Measurements from ENCODE around the gene RRP9.
"Not testable (repeated sequence)": the region's sequence is repeated elsewhere in the genome, so short reads cannot be mapped to it uniquely, and the experiment has no call there.

The RRP9 gene, protein sequence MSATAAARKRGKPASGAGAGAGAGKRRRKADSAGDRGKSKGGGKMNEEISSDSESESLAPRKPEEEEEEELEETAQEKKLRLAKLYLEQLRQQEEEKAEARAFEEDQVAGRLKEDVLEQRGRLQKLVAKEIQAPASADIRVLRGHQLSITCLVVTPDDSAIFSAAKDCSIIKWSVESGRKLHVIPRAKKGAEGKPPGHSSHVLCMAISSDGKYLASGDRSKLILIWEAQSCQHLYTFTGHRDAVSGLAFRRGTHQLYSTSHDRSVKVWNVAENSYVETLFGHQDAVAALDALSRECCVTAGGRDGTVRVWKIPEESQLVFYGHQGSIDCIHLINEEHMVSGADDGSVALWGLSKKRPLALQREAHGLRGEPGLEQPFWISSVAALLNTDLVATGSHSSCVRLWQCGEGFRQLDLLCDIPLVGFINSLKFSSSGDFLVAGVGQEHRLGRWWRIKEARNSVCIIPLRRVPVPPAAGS

DNA sequence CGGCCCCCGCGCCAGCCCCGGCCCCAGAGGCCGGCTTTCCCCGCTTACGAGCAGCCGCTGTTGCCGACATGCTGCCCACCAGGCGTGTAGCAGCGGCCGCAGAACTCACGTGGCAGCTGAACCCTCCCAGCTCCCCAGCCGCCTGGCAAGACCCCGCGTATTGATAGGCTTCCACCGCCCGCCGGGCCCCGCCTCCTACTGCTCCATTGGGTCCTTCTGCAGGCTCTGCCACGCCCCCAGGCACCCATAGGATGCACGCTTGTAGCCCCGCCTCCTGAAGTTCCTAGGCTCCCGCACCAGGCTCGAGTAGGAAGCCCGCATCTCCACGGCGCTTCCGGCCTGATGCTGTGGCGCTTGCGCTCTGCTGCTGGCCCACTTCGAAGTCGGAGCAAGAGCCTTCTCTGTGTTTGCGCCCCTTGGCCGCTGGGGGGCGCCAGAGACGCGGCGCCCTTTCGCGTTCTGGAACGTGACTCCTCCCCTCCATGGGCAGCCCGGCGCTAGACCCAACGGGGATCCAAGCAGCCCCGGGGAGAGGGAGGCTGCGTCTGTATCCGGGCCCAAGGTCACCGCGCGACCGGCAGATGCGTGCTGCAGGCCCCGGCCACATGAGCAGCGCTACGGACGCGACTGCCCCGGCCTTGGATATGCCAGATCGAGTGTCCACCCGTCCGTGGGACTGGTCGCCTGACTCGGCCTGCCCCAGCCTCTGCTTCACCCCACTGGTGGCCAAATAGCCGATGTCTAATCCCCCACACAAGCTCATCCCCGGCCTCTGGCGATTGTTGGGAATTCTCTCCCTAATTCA is at the start of gene RRP9, which contains the start of gene PARP3:
Gene RRP9 (minus strand): TSS at position 107 of the 805 bp plus-strand sequence. CDS start 37 bp downstream, at position 70.
Gene PARP3 (plus strand): TSS at position 566 of the 805 bp plus-strand sequence. CDS start 993 bp downstream, outside the sequence.
- DNase-seq: peak; percentile 100

DNA sequence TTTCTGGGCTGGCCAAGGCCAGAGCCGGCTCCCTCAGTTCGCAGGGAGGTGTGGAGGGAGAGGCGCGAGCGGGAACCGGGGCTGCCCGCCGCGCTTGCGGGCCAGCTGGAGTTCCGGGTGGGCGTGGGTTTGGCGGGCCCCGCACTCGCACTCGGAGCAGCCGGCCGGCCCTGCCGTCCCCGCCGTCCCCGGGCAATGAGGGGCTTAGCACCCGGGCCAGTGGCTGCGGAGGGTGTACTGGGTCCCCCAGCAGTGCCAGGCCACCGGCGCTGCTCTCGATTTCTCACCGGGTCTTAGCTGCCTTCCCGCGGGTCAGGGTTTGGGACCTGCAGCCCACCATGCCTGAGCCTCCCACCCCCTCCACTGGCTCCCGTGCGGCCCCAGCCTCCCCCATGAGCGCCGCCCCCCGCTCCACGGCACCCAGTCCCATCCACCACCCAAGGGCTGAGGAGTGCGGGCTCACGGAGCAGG is 48.8 kb upstream of the RRP9 start:
- not testable (repeated sequence) for DNase-seq

GRCh38 chr3:51988286-51989146 is 46.8 kb upstream of the RRP9 start:
- DNase-seq: no peak

- DNase-seq: no peak
Measured at GRCh38 chr3:51987568-51987967, 45.9 kb upstream of the RRP9 start.

DNA sequence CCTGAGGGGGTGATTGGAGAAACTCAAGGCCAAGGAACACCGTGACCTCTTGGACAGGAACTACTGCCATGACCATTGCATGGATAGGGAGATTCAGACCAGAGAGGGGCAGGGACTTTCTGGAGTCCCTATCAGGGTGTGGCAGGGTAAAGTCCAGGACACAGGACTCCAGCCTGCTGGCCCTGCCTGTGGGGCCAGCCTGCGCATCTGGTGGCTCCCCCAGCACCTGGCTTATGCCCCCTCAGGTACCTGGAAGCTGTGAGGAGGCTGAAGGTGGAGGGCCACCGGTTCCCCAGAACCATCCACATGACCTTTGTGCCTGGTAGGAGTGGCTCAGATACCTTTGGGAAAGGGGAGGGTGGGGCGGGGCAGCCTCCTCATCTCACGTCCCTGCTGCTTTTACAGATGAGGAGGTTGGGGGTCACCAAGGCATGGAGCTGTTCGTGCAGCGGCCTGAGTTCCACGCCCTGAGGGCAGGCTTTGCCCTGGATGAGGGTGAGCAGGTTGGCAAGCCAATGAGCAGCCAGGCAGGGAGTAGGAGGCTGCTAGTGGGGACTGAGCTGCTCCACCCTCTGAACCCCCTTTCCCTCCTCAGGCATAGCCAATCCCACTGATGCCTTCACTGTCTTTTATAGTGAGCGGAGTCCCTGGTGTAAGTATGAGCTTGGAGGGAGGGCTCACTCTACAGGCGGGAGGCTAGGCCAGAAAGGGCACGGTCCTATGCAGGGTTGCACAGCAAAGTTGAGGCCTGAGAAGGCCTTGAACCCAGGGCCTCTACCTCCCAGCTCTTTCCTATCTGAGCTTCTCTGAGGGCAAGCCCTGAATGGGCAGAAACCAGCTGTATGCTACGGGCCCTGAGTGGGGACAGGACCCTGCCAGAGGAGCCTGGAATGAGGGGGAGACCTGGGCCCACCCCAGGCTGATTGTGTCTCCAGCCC is 44.6 kb upstream of the RRP9 start:
- no peak for DNase-seq

DNA sequence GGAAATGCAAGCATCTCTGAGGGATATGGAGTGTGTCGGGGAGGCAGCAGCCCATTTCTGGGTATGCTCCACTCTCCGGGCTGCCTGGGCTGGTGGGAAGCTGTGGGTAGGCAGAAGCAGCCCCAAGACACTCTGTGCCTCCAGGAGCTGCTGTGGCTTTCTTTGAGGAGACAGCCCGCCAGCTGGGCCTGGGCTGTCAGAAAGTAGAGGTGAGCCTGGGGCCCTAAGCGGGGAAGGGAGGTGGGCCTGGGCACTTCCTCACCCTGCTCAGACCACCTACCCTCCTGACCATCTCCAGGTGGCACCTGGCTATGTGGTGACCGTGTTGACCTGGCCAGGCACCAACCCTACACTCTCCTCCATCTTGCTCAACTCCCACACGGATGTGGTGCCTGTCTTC is 43.4 kb upstream of the RRP9 start:
- no peak for DNase-seq

DNA sequence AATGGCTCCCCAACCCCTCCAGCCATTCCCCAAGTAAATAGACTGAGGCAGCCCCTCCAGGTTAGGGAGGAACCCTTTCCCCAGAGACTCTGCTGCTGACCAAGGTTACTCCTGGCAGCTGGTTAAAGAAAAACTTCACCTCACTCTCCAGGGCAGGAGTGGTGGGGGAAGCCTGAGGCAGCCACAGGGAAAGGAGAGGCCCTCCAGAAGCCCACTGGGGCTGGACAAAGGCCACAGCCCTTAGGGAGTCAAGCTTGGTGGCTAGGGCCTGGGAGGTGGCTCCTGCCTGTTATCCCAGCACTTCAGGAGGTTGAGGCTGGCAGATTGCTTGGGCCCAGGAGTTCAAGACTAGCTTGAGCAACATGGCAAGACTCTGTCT is 42.6 kb upstream of the RRP9 start:
- no peak for DNase-seq

- no peak for DNase-seq
Measured at GRCh38 chr3:51983578-51984268, 42.0 kb upstream of the RRP9 start.

- DNase-seq: peak; percentile 86
Measured at GRCh38 chr3:51982838-51983577, 41.3 kb upstream of the RRP9 start, which contains the start of gene ACY1. Gene ACY1, plus strand, starts transcription at chr3:51983535. Its CDS starts 530 bp downstream, at chr3:51984065.

- peak; percentile 46 for DNase-seq
Measured at GRCh38 chr3:51982352-51982837, 40.7 kb upstream of the RRP9 start.

DNA sequence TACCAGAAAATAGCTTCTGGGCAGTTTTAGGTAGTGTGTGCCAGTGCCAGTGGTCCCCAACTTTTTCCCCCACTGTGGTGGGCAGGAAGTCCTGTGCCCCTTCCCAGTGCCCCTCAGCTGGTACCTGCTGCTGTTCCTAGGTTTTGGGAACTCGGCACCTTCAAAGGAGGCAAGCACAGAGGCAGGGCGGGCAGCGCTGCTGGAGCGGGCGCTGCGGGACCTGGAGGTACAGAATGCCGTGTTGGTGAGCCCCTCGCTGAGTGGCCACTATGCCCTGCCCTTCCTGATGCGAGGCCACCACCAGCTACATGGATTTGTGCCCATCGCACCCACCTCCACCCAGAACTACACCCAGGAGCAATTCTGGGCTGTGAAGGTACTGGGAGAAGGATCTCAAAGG is 38.5 kb upstream of the RRP9 start:
- no peak for DNase-seq

DNA sequence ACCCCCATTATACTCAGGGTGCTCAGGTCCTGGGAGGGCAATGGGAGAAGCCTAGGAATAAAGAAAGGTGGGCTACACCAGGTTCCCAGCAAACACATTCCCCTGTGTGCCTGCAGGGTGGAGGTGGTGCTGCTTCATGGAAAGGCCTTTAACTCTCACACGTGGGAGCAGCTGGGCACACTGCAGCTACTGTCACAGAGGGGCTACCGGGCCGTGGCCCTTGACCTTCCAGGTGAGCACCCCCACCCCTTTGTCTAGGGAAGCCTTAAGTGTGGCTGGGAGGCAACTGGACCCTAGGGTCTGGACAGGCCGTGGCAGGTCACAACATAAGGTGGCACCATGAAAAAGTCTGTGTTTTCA is 36.4 kb upstream of the RRP9 start:
- DNase-seq: no peak

DNA sequence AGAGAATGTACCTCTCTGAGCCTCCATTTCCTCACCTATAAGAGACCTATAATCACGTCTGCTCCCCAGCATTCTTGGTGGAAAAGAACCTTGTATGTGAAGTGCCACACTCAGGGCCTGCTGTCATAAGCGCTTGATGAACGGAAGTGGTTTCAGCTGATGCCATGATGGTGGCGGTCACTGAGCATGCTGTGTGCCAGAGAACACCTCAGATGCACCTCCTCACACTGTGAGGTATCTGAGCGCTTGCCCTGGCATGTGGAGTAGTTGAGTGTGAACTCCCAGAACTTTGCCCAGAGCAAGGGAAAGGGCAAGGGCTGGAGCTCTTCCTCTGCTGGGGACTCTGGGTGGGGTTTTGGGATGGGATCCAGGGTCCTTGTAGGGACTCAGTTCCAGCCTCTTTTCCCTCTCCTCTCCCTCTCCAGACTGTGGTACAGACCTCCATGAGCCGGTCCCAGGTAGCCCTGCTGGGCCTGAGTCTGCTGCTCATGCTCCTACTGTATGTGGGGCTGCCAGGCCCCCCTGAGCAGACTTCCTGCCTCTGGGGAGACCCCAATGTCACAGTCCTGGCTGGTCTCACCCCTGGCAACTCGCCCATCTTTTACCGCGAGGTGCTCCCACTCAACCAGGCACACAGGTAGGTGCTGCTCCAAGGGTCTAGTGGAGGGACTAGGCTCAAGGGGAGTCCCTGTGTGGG is 35.9 kb upstream of the RRP9 start:
- no peak for DNase-seq

DNA sequence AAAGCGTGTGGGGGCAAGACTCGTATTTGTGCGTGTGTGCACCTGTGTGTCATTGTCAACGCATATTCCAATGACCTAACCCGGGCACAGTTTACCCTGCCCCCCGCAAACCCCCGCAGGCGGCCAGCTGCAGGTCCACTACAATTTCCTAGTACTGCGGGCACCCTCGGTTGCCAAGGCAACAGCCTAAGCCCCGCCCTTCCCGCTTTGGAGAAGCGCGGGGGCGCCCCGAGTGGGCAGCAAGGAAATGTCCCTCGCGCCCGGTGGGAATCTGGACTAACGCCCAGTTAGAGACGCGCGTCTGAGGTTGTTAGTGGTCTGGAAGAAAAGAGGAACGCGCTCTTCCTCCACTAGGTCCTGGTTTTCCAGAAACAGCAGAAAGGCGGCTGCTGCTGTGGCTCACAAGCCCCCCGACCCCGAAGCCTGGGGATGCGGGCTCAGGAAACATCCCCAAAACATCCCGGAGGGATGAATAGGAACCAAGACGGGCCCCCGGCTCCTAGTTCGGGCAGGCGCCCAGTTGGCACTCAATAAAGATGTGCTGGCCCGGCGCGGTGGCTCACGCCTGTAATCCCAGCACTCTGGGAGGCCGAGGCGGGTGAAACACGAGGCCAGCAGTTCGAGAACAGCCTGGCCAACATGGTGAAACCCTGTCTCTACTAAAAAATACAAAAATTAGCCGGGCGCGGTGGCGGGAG is 34.3 kb upstream of the RRP9 start:
- no peak for DNase-seq

- DNase-seq: peak; percentile 69
Measured at GRCh38 chr3:51974963-51975851, 33.5 kb upstream of the RRP9 start, which contains the start of gene ABHD14A. Gene ABHD14A, plus strand, starts transcription at chr3:51975064. Its CDS starts 72 bp downstream, at chr3:51975136.

DNA sequence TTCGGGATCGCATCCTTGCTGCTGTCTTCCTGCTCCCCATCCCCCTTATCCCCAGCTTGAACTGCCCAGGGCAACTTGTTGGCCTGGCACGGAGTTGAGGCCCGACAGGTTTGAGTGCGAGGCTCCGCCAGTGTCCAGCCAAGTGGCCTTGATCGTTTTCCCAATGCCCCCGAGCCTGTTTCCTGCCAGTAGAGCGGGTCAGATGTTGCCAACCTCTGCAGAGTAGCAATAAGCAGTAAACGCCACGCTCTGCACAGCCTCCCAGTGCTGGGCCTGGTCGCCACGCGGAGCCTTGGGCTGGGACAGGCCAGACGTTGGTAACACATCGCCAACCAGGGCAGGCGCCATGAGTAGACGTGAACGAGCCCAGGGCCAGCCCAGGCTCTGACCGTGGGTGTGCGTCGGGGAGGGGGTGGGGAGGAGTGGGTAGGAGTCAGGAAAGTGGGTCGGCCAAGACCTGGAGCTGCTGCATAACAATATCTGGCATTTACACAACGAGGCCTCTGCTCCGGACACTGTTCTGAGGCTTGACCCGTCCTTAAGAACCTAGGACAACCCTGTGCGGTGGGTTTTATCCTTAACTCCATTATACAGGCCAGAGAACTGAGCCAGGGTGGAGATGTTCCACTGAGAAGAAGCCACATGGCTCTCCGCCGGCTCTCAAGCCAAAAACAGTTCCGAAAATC is 32.7 kb upstream of the RRP9 start:
- DNase-seq: peak; percentile 32

- no peak for DNase-seq
Measured at GRCh38 chr3:51971350-51971749, 29.6 kb upstream of the RRP9 start.

Measured in stimulated activated CD4-positive, alpha-beta T cell treated with anti-CD3 and anti-CD28 coated beads, Interleukin-1b, Interleukin-23, amount 100 ng/mL, for 48 hours (primary cell).